Erythroblast (primary cell): ENCODE results near the gene RNF25.

Experiments used
- DNase-seq, 2 experiments: peaks; one replicate each; lab custom pipeline; 2025; lab: John Stamatoyannopoulos, UW
- GATA1 ChIP-seq: IDR thresholded peaks from 2 replicates; pipeline ENCODE4 v1.6.1; 2011; ENCODE audit warnings: low read depth, mild to moderate bottlenecking, control low read depth, low read length, moderate library complexity
- POLR2A ChIP-seq: IDR thresholded peaks from 2 replicates; pipeline ENCODE4 v1.6.1; 2011; ENCODE audit warnings: mild to moderate bottlenecking, low read length

Gene RNF25

GRCh38 chr2:218623366-218623705 lies 48.5 kb downstream of the RNF25 start:
- no peak for DNase-seq
- TF ChIP-seq POLR2A, result no peak
- TF ChIP-seq GATA1, result no peak

- no peak for DNase-seq
- no peak for TF ChIP-seq GATA1
- no peak for TF ChIP-seq POLR2A
Measured at GRCh38 chr2:218622606-218623365, 49.0 kb downstream of the RNF25 start.

- no peak for DNase-seq
- no peak for TF ChIP-seq POLR2A
Measured at GRCh38 chr2:218621007-218621406, 50.8 kb downstream of the RNF25 start.

- no peak for DNase-seq
Measured at GRCh38 chr2:218618102-218618860, 53.5 kb downstream of the RNF25 start.

GRCh38 chr2:218615868-218616315 lies 55.9 kb downstream of the RNF25 start:
- TF ChIP-seq POLR2A, result no peak
- TF ChIP-seq GATA1, result no peak
- DNase-seq, result no peak

More at GRCh38 chr2:218618102-218618860, 53.5 kb downstream of the RNF25 start:
- no peak for TF ChIP-seq GATA1
- TF ChIP-seq POLR2A, result no peak
